ENCODE measurements around the gene ESAM. TPM values are rescaled to one million over a fixed set of nuclear protein-coding genes. Genes with fewer than 3 reads are reported as not detected.
A peak's percentile ranks its signal among the peaks of the same experiment; 100 is the strongest.

The ESAM gene
- total and polyA plus RNA-seq, 4 donors: 33.2 to 182 (median 103) TPM

DNA sequence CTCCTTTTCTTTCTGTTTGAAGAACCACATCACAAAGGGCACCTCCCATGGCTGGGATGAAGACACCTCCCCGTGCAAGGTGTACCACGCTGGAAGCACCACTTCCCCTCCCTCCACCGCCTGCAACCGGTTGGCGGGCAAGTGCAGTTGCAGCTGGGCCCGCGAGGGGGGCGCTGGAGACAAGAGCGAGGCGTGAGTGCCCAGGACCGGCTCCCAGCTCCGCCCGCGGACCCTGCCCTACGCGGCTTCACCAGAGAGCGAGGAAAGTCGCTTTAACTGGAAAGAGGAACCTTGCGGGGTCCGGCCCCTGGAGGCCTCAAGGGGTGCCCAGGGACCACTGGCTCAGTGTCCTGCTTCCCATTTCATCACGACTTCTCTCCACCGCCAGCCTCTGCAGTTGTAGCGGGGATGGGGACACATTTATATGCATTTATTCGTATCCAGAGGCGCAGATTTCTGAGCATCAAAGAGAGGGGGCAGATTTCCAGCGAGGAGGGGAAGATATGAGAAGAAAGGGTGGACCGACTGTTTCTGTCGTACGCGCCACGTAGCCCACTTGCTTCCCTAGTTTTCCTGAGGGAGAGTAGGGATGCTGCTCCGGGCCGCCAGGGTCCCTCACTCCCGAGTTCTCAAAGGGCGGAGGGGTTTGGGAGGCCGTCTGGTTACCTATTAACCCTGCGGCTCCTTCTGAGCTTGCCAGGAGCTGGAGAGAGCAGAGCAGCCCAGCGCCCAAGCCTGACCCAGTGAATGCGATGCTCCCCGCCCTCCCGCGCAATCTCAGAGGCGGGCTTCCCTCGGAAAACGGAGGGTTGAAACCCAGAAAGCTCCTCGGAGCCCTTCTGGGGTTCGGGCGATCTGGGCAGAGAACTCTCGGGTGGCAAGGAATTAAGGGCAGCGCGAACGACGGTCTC is 3.5 kb downstream of the ESAM start:
- Histone ChIP-seq H3K4me1 (ENCODE audit: control insufficient read depth in 1 of 2, insufficient read depth in 2 of 2, low read length in 2 of 2) (no peaks in the 10 kb centered on the region), H3K9me3 (ENCODE audit: control insufficient read depth, low read length) (no peaks in the 10 kb centered on the region), H3K27me3 (ENCODE audit: control insufficient read depth in 1 of 2, insufficient read depth in 2 of 2, low read length in 1 of 2) (no peaks in the 10 kb centered on the region), H3K36me3 (ENCODE audit: control insufficient read depth in 1 of 2, insufficient read depth in 2 of 2, low read length in 1 of 2) (no peaks in the 10 kb centered on the region), H3K27ac (ENCODE audit: low read depth in 1 of 2, low read length in 2 of 2) (no peak overlapping the region), H3K4me3 (ENCODE audit: low read length in 2 of 2) (no peak overlapping the region)
- WGBS, 2 donors: 44 to 46% methylated on average over 45 to 53 of the region's 53 CpGs
- intact Hi-C loops (cut with DNase I): no loop called here
- DNase-seq (peak; percentile 87 to 90), ATAC-seq (ENCODE audit: low FRiP score) (peak; percentile 63)

- intact Hi-C loops (cut with DNase I): no loop called here
- Histone ChIP-seq H3K27ac (ENCODE audit: low read depth in 1 of 2, low read length in 2 of 2) (no peak overlapping the region), H3K27me3 (ENCODE audit: control insufficient read depth in 1 of 2, insufficient read depth in 2 of 2, low read length in 1 of 2) (no peaks in the 10 kb centered on the region), H3K36me3 (ENCODE audit: control insufficient read depth in 1 of 2, insufficient read depth in 2 of 2, low read length in 1 of 2) (no peaks in the 10 kb centered on the region), H3K4me3 (ENCODE audit: low read length in 2 of 2) (no peak overlapping the region), H3K9me3 (ENCODE audit: control insufficient read depth, low read length) (no peaks in the 10 kb centered on the region), H3K4me1 (ENCODE audit: control insufficient read depth in 1 of 2, insufficient read depth in 2 of 2, low read length in 2 of 2) (no peaks in the 10 kb centered on the region)
- DNase-seq: no peak
- ATAC-seq (ENCODE audit: low FRiP score): no peak
- 84 to 86% methylated on average over 3 of the region's 3 CpGs for WGBS, 2 donors
Observed at GRCh38 chr11:124757320-124757719, 4.8 kb downstream of the ESAM start.

DNA sequence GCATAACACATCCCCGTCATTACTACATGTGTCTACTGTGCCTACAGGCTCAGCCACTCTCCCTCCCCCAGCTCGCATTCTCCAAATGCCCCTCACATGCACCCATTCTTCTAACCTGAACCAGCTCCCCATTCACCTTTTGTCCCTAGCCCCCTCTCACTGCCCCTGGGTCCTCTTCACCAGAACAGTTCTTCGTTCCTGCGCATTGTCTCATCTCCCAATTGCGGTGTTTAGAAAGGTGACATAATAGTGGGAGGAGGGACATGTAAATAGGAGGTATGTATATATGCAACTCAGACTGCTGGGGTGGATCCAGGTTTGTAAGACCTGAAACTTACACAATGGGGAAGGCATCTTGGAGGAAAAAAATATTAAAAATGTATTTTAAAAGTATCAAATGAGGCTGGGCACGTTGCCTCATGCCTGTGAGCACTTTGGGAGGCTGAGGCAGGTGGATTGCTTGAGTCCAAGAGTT is 5.3 kb downstream of the ESAM start:
- H3K4me3 ChIP-seq (ENCODE audit: low read length in 2 of 2): no peak overlapping the region
- no peaks in the 10 kb centered on the region for H3K36me3 ChIP-seq (ENCODE audit: control insufficient read depth in 1 of 2, insufficient read depth in 2 of 2, low read length in 1 of 2)
- intact Hi-C loops (cut with DNase I): no loop called here
- ATAC-seq (ENCODE audit: low FRiP score) (no peak), DNase-seq (no peak)
- no peaks in the 10 kb centered on the region for H3K4me1 ChIP-seq (ENCODE audit: control insufficient read depth in 1 of 2, insufficient read depth in 2 of 2, low read length in 2 of 2)
- 77% methylated on average over 6 of the region's 6 CpGs for WGBS, 2 donors
- no peaks in the 10 kb centered on the region for H3K9me3 ChIP-seq (ENCODE audit: control insufficient read depth, low read length)
- no peaks in the 10 kb centered on the region for H3K27me3 ChIP-seq (ENCODE audit: control insufficient read depth in 1 of 2, insufficient read depth in 2 of 2, low read length in 1 of 2)
- no peak overlapping the region for H3K27ac ChIP-seq (ENCODE audit: low read depth in 1 of 2, low read length in 2 of 2)

DNA sequence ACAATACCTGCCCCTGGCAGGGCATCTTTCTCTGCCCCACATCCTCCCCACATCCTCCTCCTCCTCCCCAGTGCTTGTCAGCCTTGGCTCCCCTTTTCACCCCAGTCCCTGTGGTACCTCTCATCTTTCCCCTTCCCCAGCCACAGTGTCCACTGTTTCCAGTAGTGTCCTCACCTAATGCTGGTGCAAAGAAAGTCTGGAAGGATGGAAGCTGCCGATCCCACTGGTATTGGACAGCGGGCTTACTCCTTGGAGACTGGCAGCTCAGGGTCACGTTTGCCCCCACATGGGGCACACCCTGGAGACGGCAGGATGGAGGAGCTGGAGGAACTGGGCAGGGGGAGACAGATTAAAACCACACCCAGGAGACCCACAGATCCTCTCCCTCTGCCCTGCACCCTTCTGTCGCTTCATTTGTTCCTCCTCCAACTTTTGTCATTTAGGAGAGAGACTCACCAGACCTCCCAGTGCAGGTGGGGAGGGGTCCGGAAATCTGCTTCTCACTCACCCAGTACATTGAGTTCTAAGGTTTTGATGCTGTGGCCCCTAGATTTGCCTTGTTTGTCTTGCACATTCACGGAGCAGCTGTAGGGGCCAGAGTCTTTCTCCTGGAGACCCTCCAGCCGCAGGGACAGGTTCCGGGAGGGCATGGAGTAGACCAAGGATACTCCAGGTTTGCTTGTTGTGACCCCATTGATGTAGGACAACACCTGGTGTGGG is 5.9 kb downstream of the ESAM start:
- intact Hi-C loops (cut with DNase I): no loop called here
- no peak for DNase-seq
- Histone ChIP-seq H3K9me3 (ENCODE audit: control insufficient read depth, low read length) (no peaks in the 10 kb centered on the region), H3K27me3 (ENCODE audit: control insufficient read depth in 1 of 2, insufficient read depth in 2 of 2, low read length in 1 of 2) (no peaks in the 10 kb centered on the region), H3K4me3 (ENCODE audit: low read length in 2 of 2) (no peak overlapping the region), H3K36me3 (ENCODE audit: control insufficient read depth in 1 of 2, insufficient read depth in 2 of 2, low read length in 1 of 2) (no peaks in the 10 kb centered on the region), H3K27ac (ENCODE audit: low read depth in 1 of 2, low read length in 2 of 2) (no peak overlapping the region), H3K4me1 (ENCODE audit: control insufficient read depth in 1 of 2, insufficient read depth in 2 of 2, low read length in 2 of 2) (no peaks in the 10 kb centered on the region)
- 64 to 74% methylated on average over 9 of the region's 9 CpGs for WGBS, 2 donors
- ATAC-seq (ENCODE audit: low FRiP score): no peak

GRCh38 chr11:124754710-124755109 is 7.4 kb downstream of the ESAM start:
- DNase-seq: no peak
- Histone ChIP-seq H3K27ac (ENCODE audit: low read depth in 1 of 2, low read length in 2 of 2) (no peak overlapping the region), H3K36me3 (ENCODE audit: control insufficient read depth in 1 of 2, insufficient read depth in 2 of 2, low read length in 1 of 2) (no peaks in the 10 kb centered on the region), H3K4me3 (ENCODE audit: low read length in 2 of 2) (no peak overlapping the region), H3K27me3 (ENCODE audit: control insufficient read depth in 1 of 2, insufficient read depth in 2 of 2, low read length in 1 of 2) (no peaks in the 10 kb centered on the region), H3K9me3 (ENCODE audit: control insufficient read depth, low read length) (no peaks in the 10 kb centered on the region), H3K4me1 (ENCODE audit: control insufficient read depth in 1 of 2, insufficient read depth in 2 of 2, low read length in 2 of 2) (no peaks in the 10 kb centered on the region)
- intact Hi-C loops (cut with DNase I): no loop called here
- 73 to 78% methylated on average over 6 of the region's 6 CpGs for WGBS, 2 donors
- no peak for ATAC-seq (ENCODE audit: low FRiP score)

GRCh38 chr11:124754309-124754708 is 7.8 kb downstream of the ESAM start:
- 64 to 76% methylated on average over 4 of the region's 4 CpGs for WGBS, 2 donors
- DNase-seq (no peak), ATAC-seq (ENCODE audit: low FRiP score) (no peak)
- Histone ChIP-seq H3K27ac (ENCODE audit: low read depth in 1 of 2, low read length in 2 of 2) (no peak overlapping the region), H3K4me3 (ENCODE audit: low read length in 2 of 2) (no peak overlapping the region), H3K27me3 (ENCODE audit: control insufficient read depth in 1 of 2, insufficient read depth in 2 of 2, low read length in 1 of 2) (no peaks in the 10 kb centered on the region), H3K4me1 (ENCODE audit: control insufficient read depth in 1 of 2, insufficient read depth in 2 of 2, low read length in 2 of 2) (no peaks in the 10 kb centered on the region), H3K9me3 (ENCODE audit: control insufficient read depth, low read length) (no peaks in the 10 kb centered on the region), H3K36me3 (ENCODE audit: control insufficient read depth in 1 of 2, insufficient read depth in 2 of 2, low read length in 1 of 2) (no peaks in the 10 kb centered on the region)
- intact Hi-C loops (cut with DNase I): no loop called here

DNA sequence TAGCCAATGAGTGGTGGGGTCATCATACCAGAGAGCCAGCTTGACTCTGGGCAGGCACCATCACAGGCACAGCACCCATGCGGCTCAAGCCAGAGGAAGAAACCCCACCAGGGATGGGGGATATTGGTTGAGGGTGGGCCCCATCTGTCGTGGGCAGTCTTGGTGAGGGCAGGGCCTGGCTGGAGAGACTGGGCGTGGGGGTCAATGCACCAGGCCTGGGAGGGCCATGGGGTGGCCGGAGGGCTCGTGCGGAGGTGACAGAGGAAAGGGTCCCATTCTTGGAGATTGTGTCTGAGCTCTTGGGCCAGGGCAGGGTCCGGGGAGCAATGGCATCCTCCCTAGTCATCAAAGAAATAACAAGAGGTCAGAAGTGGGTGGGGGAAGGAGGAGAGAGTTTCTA is 8.5 kb downstream of the ESAM start:
- 92 to 93% methylated on average over 7 of the region's 7 CpGs for WGBS, 2 donors
- Histone ChIP-seq H3K27me3 (ENCODE audit: control insufficient read depth in 1 of 2, insufficient read depth in 2 of 2, low read length in 1 of 2) (no peaks in the 10 kb centered on the region), H3K27ac (ENCODE audit: low read depth in 1 of 2, low read length in 2 of 2) (no peak overlapping the region), H3K4me3 (ENCODE audit: low read length in 2 of 2) (no peak overlapping the region), H3K4me1 (ENCODE audit: control insufficient read depth in 1 of 2, insufficient read depth in 2 of 2, low read length in 2 of 2) (no peaks in the 10 kb centered on the region), H3K36me3 (ENCODE audit: control insufficient read depth in 1 of 2, insufficient read depth in 2 of 2, low read length in 1 of 2) (no peaks in the 10 kb centered on the region), H3K9me3 (ENCODE audit: control insufficient read depth, low read length) (no peaks in the 10 kb centered on the region)
- no peak for ATAC-seq (ENCODE audit: low FRiP score)
- DNase-seq: no peak
- intact Hi-C loops (cut with DNase I): no loop called here

DNA sequence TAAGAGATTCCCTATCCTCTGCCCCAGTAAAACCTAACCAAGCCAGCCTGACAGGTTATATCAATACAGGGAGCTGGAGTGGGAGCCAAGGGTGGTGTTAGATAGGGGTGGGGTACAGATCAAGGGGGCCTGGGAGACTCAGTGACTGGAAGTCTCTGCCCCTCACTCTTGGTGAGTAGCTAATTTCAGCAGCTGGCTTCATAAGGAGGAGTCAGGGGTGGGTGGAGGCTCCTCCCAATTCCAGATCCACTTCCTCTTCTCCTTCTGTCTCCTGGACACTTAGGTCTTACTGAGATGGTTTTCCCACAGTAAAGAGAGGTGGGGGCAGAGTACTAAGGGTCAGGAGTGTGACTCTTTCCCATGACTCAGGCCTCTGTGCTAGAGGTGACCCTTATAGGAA is 8.9 kb downstream of the ESAM start:
- DNase-seq: no peak
- Histone ChIP-seq H3K27me3 (ENCODE audit: control insufficient read depth in 1 of 2, insufficient read depth in 2 of 2, low read length in 1 of 2) (no peaks in the 10 kb centered on the region), H3K36me3 (ENCODE audit: control insufficient read depth in 1 of 2, insufficient read depth in 2 of 2, low read length in 1 of 2) (no peaks in the 10 kb centered on the region), H3K4me1 (ENCODE audit: control insufficient read depth in 1 of 2, insufficient read depth in 2 of 2, low read length in 2 of 2) (no peaks in the 10 kb centered on the region), H3K27ac (ENCODE audit: low read depth in 1 of 2, low read length in 2 of 2) (no peak overlapping the region), H3K4me3 (ENCODE audit: low read length in 2 of 2) (no peak overlapping the region), H3K9me3 (ENCODE audit: control insufficient read depth, low read length) (no peaks in the 10 kb centered on the region)
- intact Hi-C loops (cut with DNase I): no loop called here
- ATAC-seq (ENCODE audit: low FRiP score): no peak
